ENCODE data around the gene SLC22A7.

The SLC22A7 gene

DNA sequence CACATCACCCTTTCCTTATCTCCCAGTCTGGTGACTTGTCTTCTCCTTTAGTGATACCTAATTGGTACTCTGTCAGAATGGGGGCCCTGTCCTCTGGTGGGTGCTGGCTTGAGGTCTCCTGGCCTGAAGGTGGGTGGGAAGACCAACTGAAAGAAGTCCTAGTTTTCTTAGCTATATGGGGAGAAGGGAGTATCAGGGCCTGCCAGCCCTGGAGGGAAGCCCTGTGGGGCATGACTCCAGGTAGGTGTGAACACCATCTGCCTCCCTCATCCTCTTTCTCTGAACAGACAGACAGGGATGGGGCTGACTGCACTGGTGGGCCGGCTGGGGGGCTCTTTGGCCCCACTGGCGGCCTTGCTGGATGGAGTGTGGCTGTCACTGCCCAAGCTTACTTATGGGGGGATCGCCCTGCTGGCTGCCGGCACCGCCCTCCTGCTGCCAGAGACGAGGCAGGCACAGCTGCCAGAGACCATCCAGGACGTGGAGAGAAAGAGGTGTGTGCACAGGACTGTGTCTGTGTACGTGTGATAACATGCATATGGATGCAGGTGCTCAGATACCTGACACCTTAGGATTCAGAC lies 5.8 kb downstream of the SLC22A7 start:
- Histone ChIP-seq H3K36me3 (ENCODE audit: control insufficient read depth in 1 of 2, insufficient read depth in 2 of 2, low read length in 2 of 2) (no peaks in the 10 kb centered on the region), H3K4ac (ENCODE audit: low read depth, low read length) (no peak overlapping the region), H3K9me3 (ENCODE audit: insufficient read depth, low read depth, low read length) (no peaks in the 10 kb centered on the region), H4K91ac (ENCODE audit: low read depth, low read length) (no peak overlapping the region), H3K27me3 (ENCODE audit: insufficient read depth, low read length) (no peaks in the 10 kb centered on the region), H3K4me3 (ENCODE audit: low read depth, low read length) (no peak overlapping the region), H3K27ac (ENCODE audit: low read depth, low read length) (no peak overlapping the region), H4K12ac (ENCODE audit: low read depth, low read length) (no peak overlapping the region), H2AFZ (ENCODE audit: insufficient read depth, low read length, poor library complexity) (no peak overlapping the region), H3K4me2 (ENCODE audit: low read length) (no peak overlapping the region), H3K14ac (ENCODE audit: low read length) (no peak overlapping the region), H3K79me2 (ENCODE audit: control insufficient read depth, insufficient read depth, low read length, poor library complexity) (no peaks in the 10 kb centered on the region), H3K23ac (ENCODE audit: low read length) (no peak overlapping the region), H2BK5ac (ENCODE audit: low read depth, low read length, poor library complexity) (no peak overlapping the region), H4K8ac (ENCODE audit: low read depth, low read length) (no peak overlapping the region), H3K79me1 (ENCODE audit: low read length) (no peaks in the 10 kb centered on the region), H3K18ac (ENCODE audit: low read length) (no peak overlapping the region), H2BK120ac (ENCODE audit: insufficient read depth, low read length, poor library complexity) (no peak overlapping the region), H2BK12ac (ENCODE audit: low read length) (no peak overlapping the region), H3K9ac (ENCODE audit: low read length) (no peak overlapping the region), H3K4me1 (ENCODE audit: control insufficient read depth in 1 of 2, insufficient read depth in 2 of 2, low read length in 2 of 2) (peaks cover 0 to 4% of the 10 kb centered on the region in 2 experiments), H2AK5ac (ENCODE audit: low read length) (no peak overlapping the region)
- no peak for DNase-seq
- whole genome bisulfite sequencing (ENCODE audit: extremely low coverage, insufficient coverage, insufficient read length) = no CpG with 5 or more reads among the region's 8 CpGs

- Histone ChIP-seq H2AK5ac (ENCODE audit: low read length) (no peak overlapping the region), H3K36me3 (ENCODE audit: control insufficient read depth in 1 of 2, insufficient read depth in 2 of 2, low read length in 2 of 2) (no peaks in the 10 kb centered on the region), H2AFZ (ENCODE audit: insufficient read depth, low read length, poor library complexity) (no peak overlapping the region), H3K27ac (ENCODE audit: low read depth, low read length) (no peak overlapping the region), H3K14ac (ENCODE audit: low read length) (no peak overlapping the region), H3K23ac (ENCODE audit: low read length) (no peak overlapping the region), H3K79me1 (ENCODE audit: low read length) (no peaks in the 10 kb centered on the region), H2BK120ac (ENCODE audit: insufficient read depth, low read length, poor library complexity) (no peak overlapping the region), H3K4me2 (ENCODE audit: low read length) (no peak overlapping the region), H4K91ac (ENCODE audit: low read depth, low read length) (no peak overlapping the region), H3K9me3 (ENCODE audit: insufficient read depth, low read depth, low read length) (no peaks in the 10 kb centered on the region), H3K27me3 (ENCODE audit: insufficient read depth, low read length) (no peaks in the 10 kb centered on the region), H3K18ac (ENCODE audit: low read length) (no peak overlapping the region), H3K4ac (ENCODE audit: low read depth, low read length) (no peak overlapping the region), H3K4me1 (ENCODE audit: control insufficient read depth in 1 of 2, insufficient read depth in 2 of 2, low read length in 2 of 2) (peaks cover 0 to 4% of the 10 kb centered on the region in 2 experiments), H3K9ac (ENCODE audit: low read length) (no peak overlapping the region), H2BK12ac (ENCODE audit: low read length) (no peak overlapping the region), H2BK5ac (ENCODE audit: low read depth, low read length, poor library complexity) (no peak overlapping the region), H4K8ac (ENCODE audit: low read depth, low read length) (no peak overlapping the region), H4K12ac (ENCODE audit: low read depth, low read length) (no peak overlapping the region), H3K79me2 (ENCODE audit: control insufficient read depth, insufficient read depth, low read length, poor library complexity) (no peaks in the 10 kb centered on the region), H3K4me3 (ENCODE audit: low read depth, low read length) (no peak overlapping the region)
- no peak for DNase-seq
- WGBS (ENCODE audit: extremely low coverage, insufficient coverage, insufficient read length) = no CpG with 5 or more reads among the region's 3 CpGs
These were observed 6.3 kb downstream of the SLC22A7 start for GRCh38 chr6:43304361-43304760.

DNA sequence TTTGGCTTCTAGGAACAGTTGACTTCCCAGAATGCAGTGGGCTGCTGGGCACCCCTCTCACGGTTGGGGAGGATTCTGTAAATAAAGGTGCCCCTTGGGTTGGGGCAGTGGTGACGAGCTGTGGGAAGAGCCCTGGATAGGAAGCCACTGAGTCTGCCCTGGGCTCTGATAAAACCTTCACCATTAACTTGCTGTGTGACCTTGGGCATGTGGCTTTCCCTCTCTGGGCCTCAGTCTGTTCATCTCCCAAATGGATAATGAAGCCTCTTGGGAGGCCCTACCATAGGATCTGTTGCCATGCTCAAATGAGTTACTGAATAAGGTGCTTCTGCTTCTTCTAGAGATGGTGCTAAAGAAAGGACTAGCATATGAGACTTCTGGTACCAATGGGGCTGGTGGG lies 6.8 kb downstream of the SLC22A7 start:
- no peak overlapping the region for H2BK120ac ChIP-seq (ENCODE audit: insufficient read depth, low read length, poor library complexity)
- H4K91ac ChIP-seq (ENCODE audit: low read depth, low read length) = no peak overlapping the region
- H3K4me2 ChIP-seq (ENCODE audit: low read length) = no peak overlapping the region
- no CpG with 5 or more reads among the region's 2 CpGs for WGBS (ENCODE audit: extremely low coverage, insufficient coverage, insufficient read length)
- H3K23ac ChIP-seq (ENCODE audit: low read length) = no peak overlapping the region
- no peaks in the 10 kb centered on the region for H3K9me3 ChIP-seq (ENCODE audit: insufficient read depth, low read depth, low read length)
- H4K12ac ChIP-seq (ENCODE audit: low read depth, low read length) = no peak overlapping the region
- no peaks in the 10 kb centered on the region for H3K27me3 ChIP-seq (ENCODE audit: insufficient read depth, low read length)
- H3K36me3 ChIP-seq (ENCODE audit: control insufficient read depth in 1 of 2, insufficient read depth in 2 of 2, low read length in 2 of 2) = no peaks in the 10 kb centered on the region
- no peak overlapping the region for H4K8ac ChIP-seq (ENCODE audit: low read depth, low read length)
- H3K18ac ChIP-seq (ENCODE audit: low read length) = no peak overlapping the region
- DNase-seq = no peak
- no peak overlapping the region for H3K27ac ChIP-seq (ENCODE audit: low read depth, low read length)
- H3K9ac ChIP-seq (ENCODE audit: low read length) = no peak overlapping the region
- H2AK5ac ChIP-seq (ENCODE audit: low read length) = no peak overlapping the region
- H3K79me2 ChIP-seq (ENCODE audit: control insufficient read depth, insufficient read depth, low read length, poor library complexity) = no peaks in the 10 kb centered on the region
- H2BK5ac ChIP-seq (ENCODE audit: low read depth, low read length, poor library complexity) = no peak overlapping the region
- no peaks in the 10 kb centered on the region for H3K79me1 ChIP-seq (ENCODE audit: low read length)
- peaks cover 0 to 4% of the 10 kb centered on the region in 2 experiments for H3K4me1 ChIP-seq (ENCODE audit: control insufficient read depth in 1 of 2, insufficient read depth in 2 of 2, low read length in 2 of 2)
- H2BK12ac ChIP-seq (ENCODE audit: low read length) = no peak overlapping the region
- no peak overlapping the region for H2AFZ ChIP-seq (ENCODE audit: insufficient read depth, low read length, poor library complexity)
- no peak overlapping the region for H3K4me3 ChIP-seq (ENCODE audit: low read depth, low read length)
- H3K14ac ChIP-seq (ENCODE audit: low read length) = no peak overlapping the region
- H3K4ac ChIP-seq (ENCODE audit: low read depth, low read length) = no peak overlapping the region

GRCh38 chr6:43306086-43306485 lies 8.0 kb downstream of the SLC22A7 start:
- H2AFZ ChIP-seq (ENCODE audit: insufficient read depth, low read length, poor library complexity) = no peak overlapping the region

More at GRCh38 chr6:43306086-43306485, 8.0 kb downstream of the SLC22A7 start:
- Histone ChIP-seq H3K27ac (ENCODE audit: low read depth, low read length) (no peak overlapping the region), H3K4ac (ENCODE audit: low read depth, low read length) (no peak overlapping the region), H3K18ac (ENCODE audit: low read length) (no peak overlapping the region), H4K91ac (ENCODE audit: low read depth, low read length) (no peak overlapping the region), H3K4me2 (ENCODE audit: low read length) (no peak overlapping the region), H3K23ac (ENCODE audit: low read length) (no peak overlapping the region), H4K8ac (ENCODE audit: low read depth, low read length) (no peak overlapping the region), H3K9ac (ENCODE audit: low read length) (no peak overlapping the region), H3K79me2 (ENCODE audit: control insufficient read depth, insufficient read depth, low read length, poor library complexity) (no peaks in the 10 kb centered on the region), H3K9me3 (ENCODE audit: insufficient read depth, low read depth, low read length) (no peaks in the 10 kb centered on the region), H3K27me3 (ENCODE audit: insufficient read depth, low read length) (no peaks in the 10 kb centered on the region), H3K79me1 (ENCODE audit: low read length) (no peaks in the 10 kb centered on the region), H3K14ac (ENCODE audit: low read length) (no peak overlapping the region), H2BK5ac (ENCODE audit: low read depth, low read length, poor library complexity) (no peak overlapping the region), H3K36me3 (ENCODE audit: control insufficient read depth in 1 of 2, insufficient read depth in 2 of 2, low read length in 2 of 2) (no peaks in the 10 kb centered on the region), H2BK12ac (ENCODE audit: low read length) (no peak overlapping the region), H3K4me3 (ENCODE audit: low read depth, low read length) (no peak overlapping the region), H4K12ac (ENCODE audit: low read depth, low read length) (no peak overlapping the region), H2AK5ac (ENCODE audit: low read length) (no peak overlapping the region), H2BK120ac (ENCODE audit: insufficient read depth, low read length, poor library complexity) (no peak overlapping the region), H3K4me1 (ENCODE audit: control insufficient read depth in 1 of 2, insufficient read depth in 2 of 2, low read length in 2 of 2) (peaks cover 0 to 4% of the 10 kb centered on the region in 2 experiments)
- WGBS (ENCODE audit: extremely low coverage, insufficient coverage, insufficient read length) = no CpG with 5 or more reads among the region's 7 CpGs
- no peak for DNase-seq

All from trophoblast cell (in vitro differentiated cells and primary cell).